ENCODE results near the gene CINP. TPM values are rescaled to one million over a fixed set of nuclear protein-coding genes. Genes with fewer than 3 reads are reported as not detected.

Gene CINP
- total and polyA plus RNA-seq, 2 of the 13 experiments (the other 11 are each of a cell fraction or from before 2014, with no cell fraction given), result 32.8 to 42.8 TPM

DNA sequence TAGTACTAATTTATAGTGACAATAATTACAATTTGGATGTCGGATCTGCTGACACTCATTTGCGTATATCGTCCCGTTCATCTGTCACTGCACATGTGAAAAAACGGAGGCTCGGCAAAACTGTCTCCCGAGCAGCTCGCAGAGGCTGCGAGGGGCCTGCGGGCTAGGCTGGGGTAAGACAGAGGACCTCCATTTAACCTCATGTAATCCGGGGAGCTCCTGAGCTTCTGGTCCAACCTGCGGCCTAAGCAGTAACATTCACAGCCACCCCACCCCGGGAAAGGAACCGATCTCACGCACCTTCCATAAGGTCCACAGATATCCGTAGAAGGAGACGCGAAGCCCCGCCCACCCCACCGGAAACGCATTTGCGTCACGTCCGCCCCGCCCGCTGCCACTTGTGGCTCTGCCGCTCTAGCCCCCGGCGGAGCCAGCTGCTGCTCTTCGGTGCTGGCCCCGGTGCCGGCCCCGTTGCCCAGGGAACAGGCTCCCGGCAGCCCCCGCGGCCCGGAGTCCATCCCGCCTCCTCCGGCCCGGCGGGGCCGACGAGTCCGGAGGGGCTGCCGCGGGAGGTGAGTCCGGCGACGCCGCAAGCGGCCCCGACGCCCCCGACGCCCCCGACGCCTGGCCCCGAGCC lies at the start of gene CINP, which contains the start of gene TECPR2 (continued):
- TF ChIP-seq, protein P1, sequence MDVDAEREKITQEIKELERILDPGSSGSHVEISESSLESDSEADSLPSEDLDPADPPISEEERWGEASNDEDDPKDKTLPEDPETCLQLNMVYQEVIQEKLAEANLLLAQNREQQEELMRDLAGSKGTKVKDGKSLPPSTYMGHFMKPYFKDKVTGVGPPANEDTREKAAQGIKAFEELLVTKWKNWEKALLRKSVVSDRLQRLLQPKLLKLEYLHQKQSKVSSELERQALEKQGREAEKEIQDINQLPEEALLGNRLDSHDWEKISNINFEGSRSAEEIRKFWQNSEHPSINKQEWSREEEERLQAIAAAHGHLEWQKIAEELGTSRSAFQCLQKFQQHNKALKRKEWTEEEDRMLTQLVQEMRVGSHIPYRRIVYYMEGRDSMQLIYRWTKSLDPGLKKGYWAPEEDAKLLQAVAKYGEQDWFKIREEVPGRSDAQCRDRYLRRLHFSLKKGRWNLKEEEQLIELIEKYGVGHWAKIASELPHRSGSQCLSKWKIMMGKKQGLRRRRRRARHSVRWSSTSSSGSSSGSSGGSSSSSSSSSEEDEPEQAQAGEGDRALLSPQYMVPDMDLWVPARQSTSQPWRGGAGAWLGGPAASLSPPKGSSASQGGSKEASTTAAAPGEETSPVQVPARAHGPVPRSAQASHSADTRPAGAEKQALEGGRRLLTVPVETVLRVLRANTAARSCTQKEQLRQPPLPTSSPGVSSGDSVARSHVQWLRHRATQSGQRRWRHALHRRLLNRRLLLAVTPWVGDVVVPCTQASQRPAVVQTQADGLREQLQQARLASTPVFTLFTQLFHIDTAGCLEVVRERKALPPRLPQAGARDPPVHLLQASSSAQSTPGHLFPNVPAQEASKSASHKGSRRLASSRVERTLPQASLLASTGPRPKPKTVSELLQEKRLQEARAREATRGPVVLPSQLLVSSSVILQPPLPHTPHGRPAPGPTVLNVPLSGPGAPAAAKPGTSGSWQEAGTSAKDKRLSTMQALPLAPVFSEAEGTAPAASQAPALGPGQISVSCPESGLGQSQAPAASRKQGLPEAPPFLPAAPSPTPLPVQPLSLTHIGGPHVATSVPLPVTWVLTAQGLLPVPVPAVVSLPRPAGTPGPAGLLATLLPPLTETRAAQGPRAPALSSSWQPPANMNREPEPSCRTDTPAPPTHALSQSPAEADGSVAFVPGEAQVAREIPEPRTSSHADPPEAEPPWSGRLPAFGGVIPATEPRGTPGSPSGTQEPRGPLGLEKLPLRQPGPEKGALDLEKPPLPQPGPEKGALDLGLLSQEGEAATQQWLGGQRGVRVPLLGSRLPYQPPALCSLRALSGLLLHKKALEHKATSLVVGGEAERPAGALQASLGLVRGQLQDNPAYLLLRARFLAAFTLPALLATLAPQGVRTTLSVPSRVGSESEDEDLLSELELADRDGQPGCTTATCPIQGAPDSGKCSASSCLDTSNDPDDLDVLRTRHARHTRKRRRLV (CRISPR knock-in tag; IDR thresholded peaks at IDR 0.05), result 0 out of 2 replicates have a peak, but pooled peaks have one; percentile 0
- TF ChIP-seq UBTF (CRISPR knock-in tag; IDR thresholded peaks at IDR 0.05), result no peak
- TF ChIP-seq CHCHD3 (CRISPR knock-in tag; IDR thresholded peaks at IDR 0.05), result no peak
- no peak for TF ChIP-seq SMYD3 (CRISPR knock-in tag; IDR thresholded peaks at IDR 0.05)
- TF ChIP-seq ZBTB1 (CRISPR knock-in tag; IDR thresholded peaks at IDR 0.05; ENCODE audit: borderline replicate concordance), result no peak
- TF ChIP-seq FOXA3 (CRISPR knock-in tag; IDR thresholded peaks at IDR 0.05), result no peak
- TF ChIP-seq ZC3H4 (CRISPR knock-in tag; IDR thresholded peaks at IDR 0.05; ENCODE audit: borderline replicate concordance), result no peak
- TF ChIP-seq TFE3 (CRISPR knock-in tag; IDR thresholded peaks at IDR 0.05), result no peak
- TF ChIP-seq HES4 (CRISPR knock-in tag; IDR thresholded peaks at IDR 0.05; ENCODE audit: borderline replicate concordance), result no peak
- TF ChIP-seq ZBTB42 (CRISPR knock-in tag; IDR thresholded peaks at IDR 0.05), result no peak
- TF ChIP-seq ZNF260 (CRISPR knock-in tag; IDR thresholded peaks at IDR 0.05; ENCODE audit: borderline replicate concordance, low read depth), result no peak
- TF ChIP-seq PRMT3 (CRISPR knock-in tag; IDR thresholded peaks at IDR 0.05; ENCODE audit: borderline replicate concordance, low read depth), result no peak
- TF ChIP-seq ARHGAP35 (CRISPR knock-in tag; IDR thresholded peaks at IDR 0.05; ENCODE audit: borderline replicate concordance), result no peak
- TF ChIP-seq ZBTB25 (CRISPR knock-in tag; IDR thresholded peaks at IDR 0.05), result peak; percentile 85
- TF ChIP-seq, protein P2, sequence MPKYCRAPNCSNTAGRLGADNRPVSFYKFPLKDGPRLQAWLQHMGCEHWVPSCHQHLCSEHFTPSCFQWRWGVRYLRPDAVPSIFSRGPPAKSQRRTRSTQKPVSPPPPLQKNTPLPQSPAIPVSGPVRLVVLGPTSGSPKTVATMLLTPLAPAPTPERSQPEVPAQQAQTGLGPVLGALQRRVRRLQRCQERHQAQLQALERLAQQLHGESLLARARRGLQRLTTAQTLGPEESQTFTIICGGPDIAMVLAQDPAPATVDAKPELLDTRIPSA (CRISPR knock-in tag; IDR thresholded peaks at IDR 0.05; ENCODE audit: borderline replicate concordance), result no peak
- no peak for TF ChIP-seq ZNF816 (CRISPR knock-in tag; IDR thresholded peaks at IDR 0.05; ENCODE audit: borderline replicate concordance)
- no peak for TF ChIP-seq SSRP1 (CRISPR knock-in tag; IDR thresholded peaks at IDR 0.05)
